ENCODE data around the gene SPATA31D3.
"Not testable (repeated sequence)": the region's sequence is repeated elsewhere in the genome, so short reads cannot be mapped to it uniquely, and the experiment has no call there.

Gene SPATA31D3

GRCh38 chr9:81980568-81980967 lies 37.3 kb downstream of the SPATA31D3 start:
- no peak for DNase-seq

- no peak for DNase-seq
Measured at GRCh38 chr9:81981883-81982282, 38.6 kb downstream of the SPATA31D3 start.

DNA sequence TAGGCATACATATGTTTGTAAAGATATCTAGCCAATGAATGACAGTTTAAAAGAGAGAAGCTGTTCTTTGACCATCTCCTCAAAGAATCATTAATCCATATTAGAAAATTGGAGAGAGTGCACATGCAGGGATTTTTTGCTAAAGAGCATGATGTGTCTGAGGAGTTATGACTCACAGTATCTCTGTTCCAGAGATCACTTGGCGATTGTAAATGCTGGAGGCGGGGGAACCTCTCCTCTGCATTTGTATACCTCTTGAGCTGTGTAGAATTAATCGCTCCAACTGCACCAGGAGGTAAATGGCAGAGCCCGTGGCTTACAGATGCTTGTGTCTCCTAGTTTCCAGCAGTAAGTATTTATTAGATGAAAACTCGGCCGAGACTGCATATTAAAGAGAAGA lies 41.6 kb downstream of the SPATA31D3 start:
- no peak for DNase-seq

DNA sequence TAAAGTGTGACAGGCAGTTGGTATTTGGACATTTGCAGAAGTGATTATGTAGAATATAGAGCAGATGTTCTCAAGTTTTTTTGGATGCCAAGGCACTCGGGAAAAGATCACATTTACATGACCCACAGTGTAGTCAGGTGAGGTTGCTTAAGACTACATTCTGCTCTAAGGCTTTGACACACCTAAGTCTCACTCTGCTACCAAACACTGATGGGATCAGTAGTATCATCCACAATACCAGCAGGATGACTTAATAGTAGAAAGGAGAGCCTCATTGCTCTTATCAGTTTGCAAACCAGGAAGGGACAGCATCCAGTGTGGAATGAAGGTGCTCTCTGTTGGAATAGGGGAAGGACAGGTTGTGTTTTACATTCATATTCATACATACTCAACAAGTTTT lies 42.8 kb downstream of the SPATA31D3 start:
- DNase-seq: no peak

DNA sequence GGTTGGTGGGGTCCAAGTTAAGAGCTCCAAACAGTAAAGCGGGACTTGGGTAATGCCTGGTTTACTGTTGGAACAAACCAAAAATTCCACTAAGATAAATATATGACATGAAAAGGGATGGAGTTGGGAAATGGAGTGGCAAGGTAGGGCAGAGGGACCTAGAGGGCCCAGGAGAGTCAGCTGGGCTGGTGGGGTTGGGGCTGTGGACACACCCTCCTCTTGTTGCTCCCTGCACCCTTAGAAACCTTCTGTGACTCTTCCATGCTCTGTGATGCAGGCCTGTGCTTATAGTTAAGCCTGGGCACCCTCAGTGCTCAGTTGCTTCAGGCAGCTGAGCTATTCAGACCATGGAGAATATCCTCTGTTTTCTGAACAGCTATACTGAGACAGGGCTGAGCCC lies 45.2 kb downstream of the SPATA31D3 start, which contains the start of gene SPATA31D1:
Gene SPATA31D1 (plus strand): TSS at position 301 of the 400 bp plus-strand sequence. CDS start 47 bp downstream, at position 348.
- not testable (repeated sequence) for DNase-seq

GRCh38 chr9:81989700-81990099 lies 46.4 kb downstream of the SPATA31D3 start:
- no peak for DNase-seq

GRCh38 chr9:81993656-81994055 lies 50.4 kb downstream of the SPATA31D3 start:
- DNase-seq: no peak
